ENCODE data around the gene PCBP3. TPM values are rescaled to one million over a fixed set of nuclear protein-coding genes. Genes with fewer than 3 reads are reported as not detected.

PCBP3 gene
- total RNA-seq, 2 donors from 2014 or later = 2.1 to 5.3 TPM

DNA sequence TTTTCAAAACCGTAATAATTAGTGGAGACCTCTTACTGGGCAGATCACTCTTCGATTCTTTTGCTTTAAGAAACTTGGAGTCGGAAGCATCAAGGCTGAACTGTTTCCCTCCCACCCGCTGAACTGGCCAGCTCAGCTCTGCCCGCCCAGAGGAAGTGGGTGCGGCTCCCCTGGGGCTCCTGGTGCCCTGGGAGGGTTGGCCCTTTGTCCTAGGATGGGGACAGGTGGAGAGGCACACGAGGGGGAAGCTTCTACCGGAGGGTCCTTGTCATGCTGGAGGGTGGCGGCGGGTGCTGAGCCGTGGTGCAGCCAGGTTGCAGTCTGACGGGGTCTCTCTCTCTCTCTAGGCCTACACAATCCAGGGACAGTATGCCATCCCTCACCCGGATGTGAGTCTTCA is 273.7 kb downstream of the PCBP3 start:
- TF ChIP-seq, protein P1, sequence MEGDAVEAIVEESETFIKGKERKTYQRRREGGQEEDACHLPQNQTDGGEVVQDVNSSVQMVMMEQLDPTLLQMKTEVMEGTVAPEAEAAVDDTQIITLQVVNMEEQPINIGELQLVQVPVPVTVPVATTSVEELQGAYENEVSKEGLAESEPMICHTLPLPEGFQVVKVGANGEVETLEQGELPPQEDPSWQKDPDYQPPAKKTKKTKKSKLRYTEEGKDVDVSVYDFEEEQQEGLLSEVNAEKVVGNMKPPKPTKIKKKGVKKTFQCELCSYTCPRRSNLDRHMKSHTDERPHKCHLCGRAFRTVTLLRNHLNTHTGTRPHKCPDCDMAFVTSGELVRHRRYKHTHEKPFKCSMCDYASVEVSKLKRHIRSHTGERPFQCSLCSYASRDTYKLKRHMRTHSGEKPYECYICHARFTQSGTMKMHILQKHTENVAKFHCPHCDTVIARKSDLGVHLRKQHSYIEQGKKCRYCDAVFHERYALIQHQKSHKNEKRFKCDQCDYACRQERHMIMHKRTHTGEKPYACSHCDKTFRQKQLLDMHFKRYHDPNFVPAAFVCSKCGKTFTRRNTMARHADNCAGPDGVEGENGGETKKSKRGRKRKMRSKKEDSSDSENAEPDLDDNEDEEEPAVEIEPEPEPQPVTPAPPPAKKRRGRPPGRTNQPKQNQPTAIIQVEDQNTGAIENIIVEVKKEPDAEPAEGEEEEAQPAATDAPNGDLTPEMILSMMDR (IDR thresholded peaks at IDR 0.05) = no peak
- H3K9me3 ChIP-seq = no peaks in the 10 kb centered on the region
- no peak for DNase-seq
- no peaks in the 10 kb centered on the region for H3K27me3 ChIP-seq
- no peak overlapping the region for H3K4me3 ChIP-seq
- no peak overlapping the region for H3K9ac ChIP-seq (ENCODE audit: low read depth in 2 of 2, low read length in 2 of 2)
- intact Hi-C loops (cut with DNase I) = no loop called here
- H3K36me3 ChIP-seq = no peaks in the 10 kb centered on the region
- H3K27ac ChIP-seq = no peak overlapping the region
- H3K4me1 ChIP-seq = no peaks in the 10 kb centered on the region

DNA sequence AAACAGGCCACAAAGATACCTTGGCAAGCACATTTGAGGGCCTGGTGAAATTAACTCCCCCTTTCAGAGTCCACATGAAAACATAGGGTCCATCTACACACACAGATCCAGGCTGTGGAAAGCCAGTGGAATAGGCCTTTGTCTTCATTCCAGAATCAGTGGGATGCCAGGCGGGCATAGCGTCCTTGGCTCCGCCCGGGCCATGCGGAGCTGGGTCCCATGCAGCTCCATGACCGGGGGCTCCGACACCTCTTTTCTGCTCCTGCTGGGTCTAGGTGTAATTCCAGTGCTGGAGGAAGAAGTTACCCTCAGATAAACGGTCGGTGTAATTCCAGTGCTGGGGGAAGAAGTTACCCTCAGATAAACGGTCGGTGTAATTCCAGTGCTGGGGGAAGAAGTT is 274.5 kb downstream of the PCBP3 start:
- intact Hi-C loops (cut with DNase I) = no loop called here

DNA sequence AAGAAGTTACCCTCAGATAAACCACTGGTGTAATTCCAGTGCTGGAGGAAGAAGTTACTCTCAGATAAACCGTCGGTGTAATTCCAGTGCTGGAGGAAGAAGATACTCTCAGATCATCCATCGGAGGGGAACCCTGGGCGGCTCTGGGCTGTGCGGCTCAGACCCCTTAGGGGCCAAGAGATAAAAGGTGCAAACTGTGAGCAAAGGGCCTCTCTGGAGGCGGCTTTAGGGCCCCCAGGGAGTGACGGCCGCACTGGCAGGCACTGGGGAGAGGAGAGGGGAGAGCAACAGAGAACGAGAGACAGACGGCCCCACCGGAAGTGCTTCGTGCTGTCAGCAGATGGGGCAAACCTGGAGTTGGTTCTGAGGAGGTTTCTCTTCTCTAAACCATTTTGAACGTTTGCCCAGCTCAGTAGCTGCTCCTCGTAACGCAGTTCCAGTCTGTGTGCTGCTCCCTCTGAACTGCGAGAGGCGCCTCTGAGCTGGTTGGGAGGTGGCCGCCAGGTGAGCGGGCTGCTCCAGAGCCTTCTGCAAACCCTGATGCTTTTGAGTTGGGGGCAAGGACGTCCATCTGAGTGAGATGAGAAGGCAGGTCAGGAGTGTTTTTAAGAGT is 275.4 kb downstream of the PCBP3 start:
- Histone ChIP-seq H3K27ac (no peak overlapping the region), H3K9ac (ENCODE audit: low read depth in 2 of 2, low read length in 2 of 2) (no peak overlapping the region), H3K4me3 (no peak overlapping the region), H3K27me3 (no peaks in the 10 kb centered on the region), H3K9me3 (no peaks in the 10 kb centered on the region), H3K36me3 (no peaks in the 10 kb centered on the region), H3K4me1 (no peaks in the 10 kb centered on the region)
- no peak for DNase-seq
- intact Hi-C loops (cut with DNase I) = no loop called here
- TF ChIP-seq, protein P1 (IDR thresholded peaks at IDR 0.05) = no peak

More for the DNA sequence above, 274.5 kb downstream of the PCBP3 start:
- Histone ChIP-seq H3K9ac (ENCODE audit: low read depth in 2 of 2, low read length in 2 of 2) (no peak overlapping the region), H3K4me3 (no peak overlapping the region), H3K9me3 (no peaks in the 10 kb centered on the region), H3K4me1 (no peaks in the 10 kb centered on the region), H3K27ac (no peak overlapping the region), H3K27me3 (no peaks in the 10 kb centered on the region), H3K36me3 (no peaks in the 10 kb centered on the region)
- DNase-seq = no peak
- TF ChIP-seq, protein P1 (IDR thresholded peaks at IDR 0.05) = no peak

DNA sequence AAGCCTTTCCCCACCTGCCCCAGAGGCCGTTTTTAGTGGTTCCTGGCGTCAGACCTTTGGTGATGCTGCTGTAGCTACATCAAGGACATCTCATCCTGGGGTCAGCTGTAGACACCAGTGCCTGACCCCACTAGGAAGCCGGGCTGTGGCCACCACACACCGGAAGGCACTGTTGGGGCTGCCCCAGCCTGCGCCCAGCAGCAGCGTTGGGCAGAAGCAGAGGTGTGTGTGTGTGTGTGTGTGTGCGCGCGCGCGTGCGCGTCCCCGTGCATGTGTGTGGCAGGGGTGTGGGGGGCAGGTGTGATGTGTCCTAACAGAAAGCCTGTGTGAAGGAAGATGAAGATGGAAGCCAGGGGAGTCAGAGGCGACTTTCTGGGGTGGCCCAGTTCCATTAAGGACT is 276.1 kb downstream of the PCBP3 start:
- TF ChIP-seq, protein P1 (IDR thresholded peaks at IDR 0.05) = no peak
- DNase-seq = no peak
- intact Hi-C loops (cut with DNase I) = no loop called here
- Histone ChIP-seq H3K9me3 (no peaks in the 10 kb centered on the region), H3K9ac (ENCODE audit: low read depth in 2 of 2, low read length in 2 of 2) (no peak overlapping the region), H3K4me3 (no peak overlapping the region), H3K27me3 (no peaks in the 10 kb centered on the region), H3K36me3 (no peaks in the 10 kb centered on the region), H3K27ac (no peak overlapping the region), H3K4me1 (no peaks in the 10 kb centered on the region)

DNA sequence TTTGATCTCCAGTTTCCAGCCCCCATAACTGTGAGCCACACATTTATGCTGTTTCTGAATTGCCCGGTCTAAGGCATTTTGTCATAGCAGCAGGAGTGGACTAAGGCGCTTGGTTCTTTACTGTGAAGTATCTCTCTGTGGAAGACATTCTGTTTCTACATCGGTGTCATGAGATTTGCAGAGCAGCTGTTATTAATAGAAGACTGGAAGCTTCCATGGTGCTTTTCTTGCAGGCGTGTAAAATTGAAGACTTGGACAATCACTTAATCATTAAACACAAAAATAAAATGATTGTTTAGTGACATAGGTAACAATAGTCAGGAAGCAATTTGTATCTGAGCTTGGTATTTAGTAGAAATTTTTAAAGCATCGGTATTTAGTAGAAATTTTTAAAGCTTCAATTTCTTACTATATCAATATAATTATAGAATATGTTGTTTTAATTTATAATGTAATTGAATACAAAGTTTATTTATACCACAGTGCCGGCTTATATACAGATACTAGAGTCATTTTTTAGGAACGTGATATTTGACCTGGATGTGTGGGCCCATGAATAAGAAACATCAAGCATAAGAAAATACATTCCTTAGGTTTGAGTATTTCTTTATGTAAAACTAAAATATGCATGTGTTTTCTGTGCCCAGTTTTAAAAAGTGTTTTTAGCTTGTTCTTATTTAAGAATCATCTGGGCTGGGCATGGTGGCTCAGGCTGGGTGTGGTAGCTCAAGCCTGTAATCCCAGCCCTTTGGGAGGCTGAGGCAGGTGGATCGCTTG is 277.5 kb downstream of the PCBP3 start:
- H3K36me3 ChIP-seq = no peaks in the 10 kb centered on the region
- TF ChIP-seq, protein P1 (IDR thresholded peaks at IDR 0.05) = no peak
- H3K27me3 ChIP-seq = no peaks in the 10 kb centered on the region
- H3K4me3 ChIP-seq = no peak overlapping the region
- no peaks in the 10 kb centered on the region for H3K9me3 ChIP-seq
- no peak overlapping the region for H3K27ac ChIP-seq
- intact Hi-C loops (cut with DNase I) = no loop called here
- no peaks in the 10 kb centered on the region for H3K4me1 ChIP-seq
- DNase-seq = no peak
- H3K9ac ChIP-seq (ENCODE audit: low read depth in 2 of 2, low read length in 2 of 2) = no peak overlapping the region
